ENCODE measurements around the gene WRAP53. TPM values are rescaled to one million over a fixed set of nuclear protein-coding genes. Genes with fewer than 3 reads are reported as not detected.

WRAP53 gene
- total RNA-seq, 2 experiments from 2014 or later, result 24.8 to 30.7 TPM

DNA sequence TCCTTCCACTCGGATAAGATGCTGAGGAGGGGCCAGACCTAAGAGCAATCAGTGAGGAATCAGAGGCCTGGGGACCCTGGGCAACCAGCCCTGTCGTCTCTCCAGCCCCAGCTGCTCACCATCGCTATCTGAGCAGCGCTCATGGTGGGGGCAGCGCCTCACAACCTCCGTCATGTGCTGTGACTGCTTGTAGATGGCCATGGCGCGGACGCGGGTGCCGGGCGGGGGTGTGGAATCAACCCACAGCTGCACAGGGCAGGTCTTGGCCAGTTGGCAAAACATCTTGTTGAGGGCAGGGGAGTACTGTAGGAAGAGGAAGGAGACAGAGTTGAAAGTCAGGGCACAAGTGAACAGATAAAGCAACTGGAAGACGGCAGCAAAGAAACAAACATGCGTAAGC lies 13.3 kb upstream of the WRAP53 start:
- H4K20me1 ChIP-seq (ENCODE audit: insufficient read depth, low read length), result no peaks in the 10 kb centered on the region
- no peak overlapping the region for H3K4me3 ChIP-seq (ENCODE audit: low read depth, low read length, poor library complexity, severe bottlenecking)
- H3K4me1 ChIP-seq (ENCODE audit: insufficient read depth, low read length, poor library complexity, severe bottlenecking), result no peaks in the 10 kb centered on the region
- peaks cover 65% of the 10 kb centered on the region for H3K36me3 ChIP-seq (ENCODE audit: insufficient read depth, low read length)
- no peak overlapping the region for H2AFZ ChIP-seq (ENCODE audit: low read length)
- POLR2A ChIA-PET, result interaction anchor here (0.6 kb wide), 1 partner anchor 1727 kb away, joined by 3 read pairs; no protein-coding TSS in a partner anchor
- H3K79me2 ChIP-seq (ENCODE audit: insufficient read depth, low read depth, low read length), result peaks cover 5% of the 10 kb centered on the region; the same call in 1 of the 2 replicates
- H3K27ac ChIP-seq (ENCODE audit: low read depth, low read length, poor library complexity, severe bottlenecking), result no peak overlapping the region
- DNase-seq (ENCODE audit: low spot score), result no peak
- no peak overlapping the region for H3K4me2 ChIP-seq (ENCODE audit: low read length)
- CTCF ChIA-PET (ENCODE audit: unreplicated experiment), result interaction anchor here (0.6 kb wide), 1 partner anchor 209 kb away, joined by 4 read pairs; no protein-coding TSS in a partner anchor
- no TSS peak for BruUV-seq (replicated peaks)
- intact Hi-C loops (cut with micrococcal nuclease; ENCODE audit: unreplicated experiment), result no loop called here
- no peaks in the 10 kb centered on the region for H3K9me2 ChIP-seq (ENCODE audit: insufficient read depth, low read length)
- H3K9me3 ChIP-seq (ENCODE audit: low read length), result peaks cover 8% of the 10 kb centered on the region
- TF ChIP-seq, protein P1, sequence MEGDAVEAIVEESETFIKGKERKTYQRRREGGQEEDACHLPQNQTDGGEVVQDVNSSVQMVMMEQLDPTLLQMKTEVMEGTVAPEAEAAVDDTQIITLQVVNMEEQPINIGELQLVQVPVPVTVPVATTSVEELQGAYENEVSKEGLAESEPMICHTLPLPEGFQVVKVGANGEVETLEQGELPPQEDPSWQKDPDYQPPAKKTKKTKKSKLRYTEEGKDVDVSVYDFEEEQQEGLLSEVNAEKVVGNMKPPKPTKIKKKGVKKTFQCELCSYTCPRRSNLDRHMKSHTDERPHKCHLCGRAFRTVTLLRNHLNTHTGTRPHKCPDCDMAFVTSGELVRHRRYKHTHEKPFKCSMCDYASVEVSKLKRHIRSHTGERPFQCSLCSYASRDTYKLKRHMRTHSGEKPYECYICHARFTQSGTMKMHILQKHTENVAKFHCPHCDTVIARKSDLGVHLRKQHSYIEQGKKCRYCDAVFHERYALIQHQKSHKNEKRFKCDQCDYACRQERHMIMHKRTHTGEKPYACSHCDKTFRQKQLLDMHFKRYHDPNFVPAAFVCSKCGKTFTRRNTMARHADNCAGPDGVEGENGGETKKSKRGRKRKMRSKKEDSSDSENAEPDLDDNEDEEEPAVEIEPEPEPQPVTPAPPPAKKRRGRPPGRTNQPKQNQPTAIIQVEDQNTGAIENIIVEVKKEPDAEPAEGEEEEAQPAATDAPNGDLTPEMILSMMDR (conservative IDR thresholded peaks at IDR 0.05; ENCODE audit: low read length), result no peak
- no peak for TF ChIP-seq EZH2phosphoT487 (IDR thresholded peaks at IDR 0.05; ENCODE audit: borderline replicate concordance, low read depth, low read length)

DNA sequence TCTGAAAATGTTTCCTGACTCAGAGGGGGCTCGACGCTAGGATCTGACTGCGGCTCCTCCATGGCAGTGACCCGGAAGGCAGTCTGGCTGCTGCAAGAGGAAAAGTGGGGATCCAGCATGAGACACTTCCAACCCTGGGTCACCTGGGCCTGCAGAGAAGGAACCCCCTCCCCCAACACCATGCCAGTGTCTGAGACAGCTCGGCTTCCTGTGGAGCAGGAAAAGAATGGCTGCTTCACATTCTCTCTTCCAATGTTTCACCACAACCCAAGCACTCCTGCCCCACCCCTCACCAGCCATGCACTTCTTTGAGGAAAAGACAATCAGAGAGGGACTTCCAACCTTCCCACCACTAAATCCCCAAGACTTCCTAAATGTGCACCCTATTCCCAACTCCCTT lies 11.7 kb upstream of the WRAP53 start:
- peaks cover 8% of the 10 kb centered on the region; the same call in 1 of the 2 replicates for H3K79me2 ChIP-seq (ENCODE audit: insufficient read depth, low read depth, low read length)
- H3K4me2 ChIP-seq (ENCODE audit: low read length), result no peak overlapping the region
- intact Hi-C loops (cut with micrococcal nuclease; ENCODE audit: unreplicated experiment), result no loop called here
- no peak overlapping the region for H3K27ac ChIP-seq (ENCODE audit: low read depth, low read length, poor library complexity, severe bottlenecking)
- H3K36me3 ChIP-seq (ENCODE audit: insufficient read depth, low read length), result peaks cover 51% of the 10 kb centered on the region
- no peaks in the 10 kb centered on the region for H3K4me1 ChIP-seq (ENCODE audit: insufficient read depth, low read length, poor library complexity, severe bottlenecking)
- no peak overlapping the region for H3K4me3 ChIP-seq (ENCODE audit: low read depth, low read length, poor library complexity, severe bottlenecking)
- POLR2A ChIA-PET, result interaction anchor here (0.6 kb wide), 1 partner anchor 115 kb away, joined by 3 read pairs; no protein-coding TSS in a partner anchor
- no peaks in the 10 kb centered on the region for H3K9me2 ChIP-seq (ENCODE audit: insufficient read depth, low read length)
- no peak for TF ChIP-seq EZH2phosphoT487 (IDR thresholded peaks at IDR 0.05; ENCODE audit: borderline replicate concordance, low read depth, low read length)
- TF ChIP-seq, protein P1 (conservative IDR thresholded peaks at IDR 0.05; ENCODE audit: low read length), result no peak
- CTCF ChIA-PET (ENCODE audit: unreplicated experiment), result no interaction called here
- peaks cover 8% of the 10 kb centered on the region for H3K9me3 ChIP-seq (ENCODE audit: low read length)
- no peak for DNase-seq (ENCODE audit: low spot score)
- no peaks in the 10 kb centered on the region for H4K20me1 ChIP-seq (ENCODE audit: insufficient read depth, low read length)
- H2AFZ ChIP-seq (ENCODE audit: low read length), result no peak overlapping the region
- BruUV-seq (replicated peaks), result no TSS peak

GRCh38 chr17:7677388-7678067 lies 10.7 kb upstream of the WRAP53 start:
- no peaks in the 10 kb centered on the region for H3K4me1 ChIP-seq (ENCODE audit: insufficient read depth, low read length, poor library complexity, severe bottlenecking)
- DNase-seq (ENCODE audit: low spot score), result no peak
- H4K20me1 ChIP-seq (ENCODE audit: insufficient read depth, low read length), result no peaks in the 10 kb centered on the region
- no peak overlapping the region for H3K4me2 ChIP-seq (ENCODE audit: low read length)
- H3K27ac ChIP-seq (ENCODE audit: low read depth, low read length, poor library complexity, severe bottlenecking), result no peak overlapping the region
- ChIA-PET CTCF (ENCODE audit: unreplicated experiment) (no interaction called here), POLR2A (no interaction called here)
- no peaks in the 10 kb centered on the region for H3K9me2 ChIP-seq (ENCODE audit: insufficient read depth, low read length)
- no peak overlapping the region for H2AFZ ChIP-seq (ENCODE audit: low read length)
- intact Hi-C loops (cut with micrococcal nuclease; ENCODE audit: unreplicated experiment), result no loop called here
- peaks cover 8% of the 10 kb centered on the region for H3K9me3 ChIP-seq (ENCODE audit: low read length)
- H3K79me2 ChIP-seq (ENCODE audit: insufficient read depth, low read depth, low read length), result peaks cover 15% of the 10 kb centered on the region
- TF ChIP-seq EZH2phosphoT487 (IDR thresholded peaks at IDR 0.05; ENCODE audit: borderline replicate concordance, low read depth, low read length), result no peak
- TF ChIP-seq, protein P1 (conservative IDR thresholded peaks at IDR 0.05; ENCODE audit: low read length), result no peak
- no TSS peak for BruUV-seq (replicated peaks)
- no peak overlapping the region for H3K4me3 ChIP-seq (ENCODE audit: low read depth, low read length, poor library complexity, severe bottlenecking)
- H3K36me3 ChIP-seq (ENCODE audit: insufficient read depth, low read length), result peaks cover 46% of the 10 kb centered on the region
